Peyer's patch (tissue), 4 donors: ENCODE measurements around the gene FOXK1.

Experiments
- POLR2A ChIP-seq, 2 donors: fragments of 450-650 bp; IDR thresholded peaks; one replicate each; pipeline ENCODE4 v1.5.1; 2017; ENCODE audit warnings: antibody characterized with exemption in 2 of 2, mild to moderate bottlenecking in 2 of 2, moderate library complexity in 2 of 2
- TF ChIP-seq, protein P1 (sequence below), 6 experiments: fragments of 450-650 bp in 4 of 6; fragments of 200-600 bp in 2 of 6; sonication (generic) in 1 of 6; IDR thresholded peaks; one replicate each; pipeline ENCODE4 v1.5.1; 2017 to 2019; ENCODE audit warnings: antibody characterized with exemption in 6 of 6, mild to moderate bottlenecking in 3 of 6, moderate library complexity in 1 of 6

DNA sequence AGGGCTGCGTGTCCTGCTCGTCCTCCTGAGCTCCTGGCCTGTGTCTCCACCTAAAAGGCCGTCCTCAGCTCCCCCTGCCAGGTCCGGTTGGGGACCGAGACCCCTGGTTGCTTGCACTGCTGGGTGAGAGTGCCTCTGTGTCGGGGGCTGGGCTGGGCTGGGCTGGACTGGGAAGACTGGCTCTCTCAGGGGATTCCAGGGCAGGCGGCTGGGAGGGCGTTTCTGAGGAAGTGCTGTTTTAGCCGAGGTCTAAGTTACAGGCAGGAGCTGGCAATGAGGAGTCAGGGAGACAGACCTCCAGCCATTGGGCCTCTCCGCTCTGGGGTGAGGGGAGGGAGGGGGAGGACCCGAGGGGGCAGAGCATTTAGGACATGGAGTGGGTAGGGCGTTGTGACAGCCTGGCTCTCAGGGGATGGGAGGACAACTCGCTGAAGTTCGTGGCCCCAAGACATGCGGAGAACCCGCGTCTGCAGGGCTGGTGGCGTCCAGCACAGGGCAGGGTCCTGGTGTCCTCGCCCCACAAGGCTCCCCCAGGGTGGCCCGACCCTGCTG lies 20.9 kb downstream of the FOXK1 start:
- TF ChIP-seq, protein P1, sequence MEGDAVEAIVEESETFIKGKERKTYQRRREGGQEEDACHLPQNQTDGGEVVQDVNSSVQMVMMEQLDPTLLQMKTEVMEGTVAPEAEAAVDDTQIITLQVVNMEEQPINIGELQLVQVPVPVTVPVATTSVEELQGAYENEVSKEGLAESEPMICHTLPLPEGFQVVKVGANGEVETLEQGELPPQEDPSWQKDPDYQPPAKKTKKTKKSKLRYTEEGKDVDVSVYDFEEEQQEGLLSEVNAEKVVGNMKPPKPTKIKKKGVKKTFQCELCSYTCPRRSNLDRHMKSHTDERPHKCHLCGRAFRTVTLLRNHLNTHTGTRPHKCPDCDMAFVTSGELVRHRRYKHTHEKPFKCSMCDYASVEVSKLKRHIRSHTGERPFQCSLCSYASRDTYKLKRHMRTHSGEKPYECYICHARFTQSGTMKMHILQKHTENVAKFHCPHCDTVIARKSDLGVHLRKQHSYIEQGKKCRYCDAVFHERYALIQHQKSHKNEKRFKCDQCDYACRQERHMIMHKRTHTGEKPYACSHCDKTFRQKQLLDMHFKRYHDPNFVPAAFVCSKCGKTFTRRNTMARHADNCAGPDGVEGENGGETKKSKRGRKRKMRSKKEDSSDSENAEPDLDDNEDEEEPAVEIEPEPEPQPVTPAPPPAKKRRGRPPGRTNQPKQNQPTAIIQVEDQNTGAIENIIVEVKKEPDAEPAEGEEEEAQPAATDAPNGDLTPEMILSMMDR (IDR thresholded peaks at IDR 0.05) = no peak
- no peak for TF ChIP-seq POLR2A (IDR thresholded peaks at IDR 0.05)
